ENCODE measurements around the gene ARL2BP. TPM values are rescaled to one million over a fixed set of nuclear protein-coding genes. Genes with fewer than 3 reads are reported as not detected.

ARL2BP gene
- total and polyA plus RNA-seq, 2 of the 13 experiments (the other 11 are each of a cell fraction or from before 2014, with no cell fraction given) = 64.3 to 67.6 TPM

DNA sequence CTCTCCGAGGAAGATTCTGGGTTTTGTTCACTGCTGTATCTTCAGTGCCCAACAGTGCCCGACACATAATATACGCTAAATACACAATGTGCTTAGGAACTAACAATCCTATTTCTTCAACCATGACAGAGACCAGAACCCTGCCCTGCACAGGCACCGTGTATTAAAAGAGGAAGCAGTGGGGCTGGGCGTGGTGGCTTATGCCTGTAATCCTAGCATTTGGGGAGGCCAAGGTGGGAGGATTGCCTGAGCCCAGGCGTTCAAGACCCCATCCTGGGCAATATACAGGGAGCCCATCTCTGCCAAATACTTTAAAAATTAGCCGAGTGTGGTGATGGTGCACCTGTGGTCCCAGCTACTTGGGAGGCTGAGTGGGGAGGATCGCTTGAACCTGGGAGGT is 19.3 kb downstream of the ARL2BP start:
- POLR2A ChIA-PET = no interaction called here
- peaks cover 20 to 36% of the 10 kb centered on the region in 2 experiments; a peak in 4 of 5 replicates for H3K36me3 ChIP-seq (replicated peaks in 1 of 2; ENCODE audit: control insufficient read depth in 1 of 2, insufficient read depth in 2 of 2, low read length in 2 of 2)

More for the DNA sequence above, 19.3 kb downstream of the ARL2BP start:
- Histone ChIP-seq H2AFZ (ENCODE audit: low read length) (no peak overlapping the region), H3K79me2 (ENCODE audit: insufficient read depth, low read length) (peaks cover 21% of the 10 kb centered on the region), H3K9ac (ENCODE audit: insufficient read depth, low read depth, low read length) (no peak overlapping the region), H3K27ac (ENCODE audit: extremely low read length, insufficient read depth, low read length) (no peak overlapping the region), H3K4me2 (ENCODE audit: low read depth, low read length) (no peak overlapping the region), H3K9me3 (ENCODE audit: low read length) (no peaks in the 10 kb centered on the region), H3K4me3 (replicated peaks in 1 of 3; ENCODE audit: insufficient read depth in 1 of 3, low read depth in 2 of 3, low read length in 3 of 3) (no peak overlapping the region), H4K20me1 (ENCODE audit: insufficient read depth, low read length) (peaks cover 9% of the 10 kb centered on the region), H3K4me1 (ENCODE audit: insufficient read depth, low read length) (peaks cover 35% of the 10 kb centered on the region), H3K27me3 (ENCODE audit: control insufficient read depth in 1 of 2, insufficient read depth in 2 of 2, low read length in 2 of 2) (no peaks in the 10 kb centered on the region)
- CTCF ChIA-PET (ENCODE audit: low intra/inter-chr PET ratio, low total read pairs) = no interaction called here
- intact Hi-C loops (cut with micrococcal nuclease; ENCODE audit: unreplicated experiment) (no loop called here), in situ Hi-C loops (cut with HindIII; ENCODE audit: extremely low pct_ligation_motif_present, low pct_unique_long_range_greater_than_20kb) (no loop called here)
- no peak for ATAC-seq
- TF ChIP-seq, protein P1, sequence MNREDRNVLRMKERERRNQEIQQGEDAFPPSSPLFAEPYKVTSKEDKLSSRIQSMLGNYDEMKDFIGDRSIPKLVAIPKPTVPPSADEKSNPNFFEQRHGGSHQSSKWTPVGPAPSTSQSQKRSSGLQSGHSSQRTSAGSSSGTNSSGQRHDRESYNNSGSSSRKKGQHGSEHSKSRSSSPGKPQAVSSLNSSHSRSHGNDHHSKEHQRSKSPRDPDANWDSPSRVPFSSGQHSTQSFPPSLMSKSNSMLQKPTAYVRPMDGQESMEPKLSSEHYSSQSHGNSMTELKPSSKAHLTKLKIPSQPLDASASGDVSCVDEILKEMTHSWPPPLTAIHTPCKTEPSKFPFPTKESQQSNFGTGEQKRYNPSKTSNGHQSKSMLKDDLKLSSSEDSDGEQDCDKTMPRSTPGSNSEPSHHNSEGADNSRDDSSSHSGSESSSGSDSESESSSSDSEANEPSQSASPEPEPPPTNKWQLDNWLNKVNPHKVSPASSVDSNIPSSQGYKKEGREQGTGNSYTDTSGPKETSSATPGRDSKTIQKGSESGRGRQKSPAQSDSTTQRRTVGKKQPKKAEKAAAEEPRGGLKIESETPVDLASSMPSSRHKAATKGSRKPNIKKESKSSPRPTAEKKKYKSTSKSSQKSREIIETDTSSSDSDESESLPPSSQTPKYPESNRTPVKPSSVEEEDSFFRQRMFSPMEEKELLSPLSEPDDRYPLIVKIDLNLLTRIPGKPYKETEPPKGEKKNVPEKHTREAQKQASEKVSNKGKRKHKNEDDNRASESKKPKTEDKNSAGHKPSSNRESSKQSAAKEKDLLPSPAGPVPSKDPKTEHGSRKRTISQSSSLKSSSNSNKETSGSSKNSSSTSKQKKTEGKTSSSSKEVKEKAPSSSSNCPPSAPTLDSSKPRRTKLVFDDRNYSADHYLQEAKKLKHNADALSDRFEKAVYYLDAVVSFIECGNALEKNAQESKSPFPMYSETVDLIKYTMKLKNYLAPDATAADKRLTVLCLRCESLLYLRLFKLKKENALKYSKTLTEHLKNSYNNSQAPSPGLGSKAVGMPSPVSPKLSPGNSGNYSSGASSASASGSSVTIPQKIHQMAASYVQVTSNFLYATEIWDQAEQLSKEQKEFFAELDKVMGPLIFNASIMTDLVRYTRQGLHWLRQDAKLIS (CRISPR knock-in tag; IDR thresholded peaks at IDR 0.05) = no peak
- TF ChIP-seq, protein P2, sequence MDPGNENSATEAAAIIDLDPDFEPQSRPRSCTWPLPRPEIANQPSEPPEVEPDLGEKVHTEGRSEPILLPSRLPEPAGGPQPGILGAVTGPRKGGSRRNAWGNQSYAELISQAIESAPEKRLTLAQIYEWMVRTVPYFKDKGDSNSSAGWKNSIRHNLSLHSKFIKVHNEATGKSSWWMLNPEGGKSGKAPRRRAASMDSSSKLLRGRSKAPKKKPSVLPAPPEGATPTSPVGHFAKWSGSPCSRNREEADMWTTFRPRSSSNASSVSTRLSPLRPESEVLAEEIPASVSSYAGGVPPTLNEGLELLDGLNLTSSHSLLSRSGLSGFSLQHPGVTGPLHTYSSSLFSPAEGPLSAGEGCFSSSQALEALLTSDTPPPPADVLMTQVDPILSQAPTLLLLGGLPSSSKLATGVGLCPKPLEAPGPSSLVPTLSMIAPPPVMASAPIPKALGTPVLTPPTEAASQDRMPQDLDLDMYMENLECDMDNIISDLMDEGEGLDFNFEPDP (CRISPR knock-in tag; conservative IDR thresholded peaks at IDR 0.05) = 0 out of 2 replicates have a peak, but pooled peaks have one; percentile 15
- FAIRE-seq = no peak
- no TSS peak for BruUV-seq (replicated peaks)
- 97% methylated on average over 8 of the region's 8 CpGs for WGBS (ENCODE audit: low lambda C conversion rate)
- no peak for DNase-seq (ENCODE audit: low spot score)
